GM12878 (cell line): ENCODE results near the gene HIGD1C.

Experiments
- CREB1 ChIP-seq: IDR thresholded peaks from 2 replicates; pipeline ENCODE4 v1.6.1; 2012; ENCODE audit warnings: low read depth, mild to moderate bottlenecking, inconsistent platforms
- EED ChIP-seq: sonication (generic); IDR thresholded peaks from 2 replicates; pipeline ENCODE4 v1.6.1; 2016; ENCODE audit warnings: antibody characterized with exemption, low read depth
- EP300 ChIP-seq, 2 experiments: fragments of 150-350 bp in 1 of 2; IDR thresholded peaks; 2 replicates each; pipeline ENCODE4 v1.6.1; 2011 to 2012; ENCODE audit warnings: low read depth in 2 of 2, low read length in 2 of 2, borderline replicate concordance in 1 of 2, improper control_type of control experiment in 1 of 2, inconsistent platforms in 1 of 2; ENCODE audit not compliant: control insufficient read depth in 1 of 2
- TF ChIP-seq, protein P1 (sequence below), 3 experiments: IDR thresholded peaks in 2 of 3; conservative IDR thresholded peaks in 1 of 3; 2 replicates each; pipeline ENCODE4 v1.5.1; 2011; ENCODE audit warnings: low read depth in 3 of 3, low read length in 3 of 3, mild to moderate bottlenecking in 3 of 3, control low read depth in 2 of 3, moderate library complexity in 2 of 3, inconsistent platforms in 1 of 3, mixed read lengths in 1 of 3; ENCODE audit not compliant: control insufficient read depth in 2 of 3, insufficient read depth in 1 of 3; ENCODE audit errors: extremely low read depth in 1 of 3

- no peak for TF ChIP-seq EED
- TF ChIP-seq, protein P1, sequence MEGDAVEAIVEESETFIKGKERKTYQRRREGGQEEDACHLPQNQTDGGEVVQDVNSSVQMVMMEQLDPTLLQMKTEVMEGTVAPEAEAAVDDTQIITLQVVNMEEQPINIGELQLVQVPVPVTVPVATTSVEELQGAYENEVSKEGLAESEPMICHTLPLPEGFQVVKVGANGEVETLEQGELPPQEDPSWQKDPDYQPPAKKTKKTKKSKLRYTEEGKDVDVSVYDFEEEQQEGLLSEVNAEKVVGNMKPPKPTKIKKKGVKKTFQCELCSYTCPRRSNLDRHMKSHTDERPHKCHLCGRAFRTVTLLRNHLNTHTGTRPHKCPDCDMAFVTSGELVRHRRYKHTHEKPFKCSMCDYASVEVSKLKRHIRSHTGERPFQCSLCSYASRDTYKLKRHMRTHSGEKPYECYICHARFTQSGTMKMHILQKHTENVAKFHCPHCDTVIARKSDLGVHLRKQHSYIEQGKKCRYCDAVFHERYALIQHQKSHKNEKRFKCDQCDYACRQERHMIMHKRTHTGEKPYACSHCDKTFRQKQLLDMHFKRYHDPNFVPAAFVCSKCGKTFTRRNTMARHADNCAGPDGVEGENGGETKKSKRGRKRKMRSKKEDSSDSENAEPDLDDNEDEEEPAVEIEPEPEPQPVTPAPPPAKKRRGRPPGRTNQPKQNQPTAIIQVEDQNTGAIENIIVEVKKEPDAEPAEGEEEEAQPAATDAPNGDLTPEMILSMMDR (IDR thresholded peaks at IDR 0.05 in 2 of 3, conservative IDR thresholded peaks at IDR 0.05 in 1 of 3; ENCODE audit: control insufficient read depth in 2 of 3, extremely low read depth in 1 of 3, insufficient read depth in 1 of 3, low read depth in 3 of 3, low read length in 3 of 3), result no peak
- TF ChIP-seq CREB1, result no peak
- no peak for TF ChIP-seq EP300 (IDR thresholded peaks at IDR 0.05; ENCODE audit: borderline replicate concordance in 1 of 2, control insufficient read depth in 1 of 2, low read depth in 2 of 2, low read length in 2 of 2)
Observed at GRCh38 chr12:50926415-50926814, 25.9 kb upstream of the HIGD1C start.
